Stimulated activated memory B cell treated with anti-CD40 and anti-IgM and Interleukin-4, amounts not matched to agents 10 μg/mL and 1 μg/mL and 100 μg/mL, for 72 hours (primary cell): Measurements from ENCODE around the gene ZNF519.
A peak's percentile ranks its signal among the peaks of the same experiment; 100 is the strongest.
"Not testable (repeated sequence)": the region's sequence is repeated elsewhere in the genome, so short reads cannot be mapped to it uniquely, and the experiment has no call there.

Experiments used
- ATAC-seq: fragments of 150-1000 bp; cut with Tn5 transposase; 2 replicates; pipeline ENCODE4 v1.10.0; 2021
- H3K27ac Mint-ChIP-seq: one replicate; pipeline ENCODE4 v1.8.0; 2022; ENCODE audit warnings: mild to moderate bottlenecking, mixed read lengths
- H3K27me3 Mint-ChIP-seq: one replicate; pipeline ENCODE4 v1.8.0; 2022; ENCODE audit warnings: mixed read lengths
- H3K36me3 Mint-ChIP-seq: one replicate; pipeline ENCODE4 v1.8.0; 2022; ENCODE audit warnings: mixed read lengths
- H3K4me1 Mint-ChIP-seq: one replicate; pipeline ENCODE4 v1.8.0; 2022; ENCODE audit warnings: mixed read lengths
- H3K4me3 Mint-ChIP-seq: one replicate; pipeline ENCODE4 v1.8.0; 2022; ENCODE audit warnings: mild to moderate bottlenecking, moderate library complexity, mixed read lengths
- H3K9me3 Mint-ChIP-seq: one replicate; pipeline ENCODE4 v1.8.0; 2022; ENCODE audit warnings: mixed read lengths

ZNF519 gene

GRCh38 chr18:14132271-14132700, at the start of gene ZNF519:
TSS of gene ZNF519 (minus strand) at chr18:14132435. CDS start at chr18:14132277, 158 bp downstream.
- peak within 1 kb of the TSS; percentile 92 for H3K4me3 Mint-ChIP-seq
- peak within 1 kb of the TSS; percentile 91 for H3K27ac Mint-ChIP-seq
- ATAC-seq: peak; percentile 100
- H3K9me3 Mint-ChIP-seq, H3K36me3 Mint-ChIP-seq, H3K27me3 Mint-ChIP-seq: not testable (repeated sequence)
- peaks cover 31% of the 10 kb centered on the region for H3K4me1 Mint-ChIP-seq

GRCh38 chr18:14179306-14179705, 47.1 kb upstream of the ZNF519 start:
- H3K36me3 Mint-ChIP-seq: no peaks in the 10 kb centered on the region
- H3K4me3 Mint-ChIP-seq: peak overlapping the region; percentile 90
- peak; percentile 24 for ATAC-seq
- H3K27ac Mint-ChIP-seq: peak overlapping the region; percentile 84
- no peaks in the 10 kb centered on the region for H3K27me3 Mint-ChIP-seq
- H3K4me1 Mint-ChIP-seq: peaks cover 10% of the 10 kb centered on the region
- no peaks in the 10 kb centered on the region for H3K9me3 Mint-ChIP-seq

GRCh38 chr18:14178321-14179196, 46.3 kb upstream of the ZNF519 start:
- peak overlapping the region; percentile 84 for H3K27ac Mint-ChIP-seq
- ATAC-seq: peak; percentile 89
- peak overlapping the region; percentile 90 for H3K4me3 Mint-ChIP-seq
- H3K36me3 Mint-ChIP-seq, H3K9me3 Mint-ChIP-seq, H3K27me3 Mint-ChIP-seq: not testable (repeated sequence)
- peaks cover 11% of the 10 kb centered on the region for H3K4me1 Mint-ChIP-seq

- ATAC-seq, H3K27me3 Mint-ChIP-seq, H3K36me3 Mint-ChIP-seq, H3K9me3 Mint-ChIP-seq, H3K27ac Mint-ChIP-seq: not testable (repeated sequence)
- peaks cover 11% of the 10 kb centered on the region for H3K4me1 Mint-ChIP-seq
- peak overlapping the region; percentile 90 for H3K4me3 Mint-ChIP-seq
These were observed 45.5 kb upstream of the ZNF519 start for GRCh38 chr18:14177540-14178320.

GRCh38 chr18:14175404-14175803, 43.2 kb upstream of the ZNF519 start:
- ATAC-seq, H3K27ac Mint-ChIP-seq, H3K4me3 Mint-ChIP-seq, H3K27me3 Mint-ChIP-seq, H3K36me3 Mint-ChIP-seq, H3K9me3 Mint-ChIP-seq: not testable (repeated sequence)
- peaks cover 11% of the 10 kb centered on the region for H3K4me1 Mint-ChIP-seq

GRCh38 chr18:14174706-14175085, 42.5 kb upstream of the ZNF519 start:
- Mint-ChIP-seq H3K9me3 (no peaks in the 10 kb centered on the region), H3K36me3 (no peaks in the 10 kb centered on the region), H3K4me3 (no peak overlapping the region), H3K4me1 (peaks cover 11% of the 10 kb centered on the region), H3K27ac (no peak overlapping the region), H3K27me3 (no peaks in the 10 kb centered on the region)
- ATAC-seq: peak; percentile 35

DNA sequence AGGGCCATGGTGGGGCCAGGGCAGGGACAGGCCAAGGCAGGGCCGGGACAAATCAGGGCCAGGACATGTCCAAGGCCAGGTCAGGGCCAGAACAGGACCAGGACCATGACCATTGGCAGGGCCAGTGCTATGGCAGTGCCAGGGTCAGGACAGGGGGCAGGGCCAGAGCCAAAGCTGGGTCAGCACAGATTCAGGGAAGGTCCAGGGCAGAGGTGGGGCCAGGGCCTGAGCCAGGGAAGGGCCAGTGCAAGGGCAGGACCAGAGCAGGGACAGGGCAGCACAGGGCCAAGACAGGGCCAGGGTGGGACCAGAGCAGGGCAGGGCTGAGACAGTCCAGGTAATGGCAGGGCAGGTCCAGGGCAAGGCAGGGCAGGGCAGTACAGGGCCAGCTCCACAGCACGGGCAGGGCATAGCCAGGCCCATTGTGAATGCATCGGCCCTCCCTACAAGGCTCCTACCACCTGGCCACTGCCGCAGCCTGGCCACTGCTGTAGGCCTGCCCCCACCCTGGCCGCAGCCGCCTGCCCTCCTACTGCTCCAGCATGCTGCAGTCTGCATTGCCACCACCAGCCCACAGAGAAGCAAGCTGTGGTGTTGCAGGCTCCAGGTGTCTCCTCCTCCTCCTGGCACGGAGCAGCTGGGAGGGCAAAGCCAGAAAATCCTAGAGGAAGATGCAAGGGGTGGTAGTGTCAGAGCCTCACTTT, 41.9 kb upstream of the ZNF519 start:
- not testable (repeated sequence) for H3K4me1 Mint-ChIP-seq, H3K27me3 Mint-ChIP-seq, ATAC-seq, H3K4me3 Mint-ChIP-seq, H3K9me3 Mint-ChIP-seq, H3K36me3 Mint-ChIP-seq, H3K27ac Mint-ChIP-seq

DNA sequence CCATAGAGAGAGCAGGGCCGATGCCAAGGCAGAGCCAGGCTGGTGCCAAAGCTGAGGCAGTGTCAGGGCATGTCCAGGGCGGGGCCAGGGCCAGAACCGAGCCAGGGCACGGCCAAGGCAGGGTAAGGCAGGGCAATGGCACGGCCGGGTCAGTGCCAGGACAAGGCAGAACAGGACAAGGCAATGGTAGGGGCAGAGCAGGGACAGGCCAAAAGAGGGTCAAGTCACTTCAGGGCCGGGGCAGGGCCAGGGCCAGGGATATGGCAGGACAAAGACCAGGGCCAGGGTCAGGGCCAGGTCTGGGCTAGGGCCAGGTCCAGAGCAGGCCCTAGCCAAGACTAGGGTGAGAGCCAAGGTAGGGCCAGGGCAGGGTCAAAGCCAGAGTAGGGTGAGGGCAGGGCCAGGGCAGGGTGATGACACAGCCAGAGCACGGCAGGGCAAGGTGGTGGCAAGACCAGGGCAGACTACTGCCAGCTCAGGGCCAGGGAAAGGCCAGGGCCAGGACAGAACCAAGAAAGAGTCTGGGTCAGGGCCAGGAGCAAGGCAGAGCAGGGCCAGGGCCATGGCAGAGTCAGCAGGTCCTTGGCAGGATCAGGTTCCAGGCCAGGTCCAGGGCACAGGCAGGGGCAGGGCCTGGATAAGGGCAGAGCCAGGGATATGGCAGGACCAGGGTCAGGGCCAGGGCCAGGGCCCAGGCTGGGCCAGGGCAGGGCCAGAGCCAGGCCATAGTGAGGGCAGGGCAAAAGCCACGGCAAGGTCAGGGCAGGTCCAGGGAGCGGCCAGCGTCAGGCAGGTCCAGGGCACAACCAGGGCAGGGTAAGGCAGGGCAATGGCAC, 41.1 kb upstream of the ZNF519 start:
- not testable (repeated sequence) for ATAC-seq, H3K9me3 Mint-ChIP-seq, H3K27ac Mint-ChIP-seq

GRCh38 chr18:14172142-14173115, 40.2 kb upstream of the ZNF519 start:
- not testable (repeated sequence) for H3K4me1 Mint-ChIP-seq, H3K4me3 Mint-ChIP-seq, H3K27ac Mint-ChIP-seq, H3K27me3 Mint-ChIP-seq, ATAC-seq, H3K36me3 Mint-ChIP-seq, H3K9me3 Mint-ChIP-seq

More for the DNA sequence above, 41.1 kb upstream of the ZNF519 start:
- not testable (repeated sequence) for H3K4me1 Mint-ChIP-seq, H3K36me3 Mint-ChIP-seq, H3K27me3 Mint-ChIP-seq, H3K4me3 Mint-ChIP-seq

GRCh38 chr18:14171301-14172141, 39.3 kb upstream of the ZNF519 start:
- H3K27ac Mint-ChIP-seq, H3K4me3 Mint-ChIP-seq, H3K36me3 Mint-ChIP-seq, ATAC-seq, H3K27me3 Mint-ChIP-seq, H3K4me1 Mint-ChIP-seq, H3K9me3 Mint-ChIP-seq: not testable (repeated sequence)

DNA sequence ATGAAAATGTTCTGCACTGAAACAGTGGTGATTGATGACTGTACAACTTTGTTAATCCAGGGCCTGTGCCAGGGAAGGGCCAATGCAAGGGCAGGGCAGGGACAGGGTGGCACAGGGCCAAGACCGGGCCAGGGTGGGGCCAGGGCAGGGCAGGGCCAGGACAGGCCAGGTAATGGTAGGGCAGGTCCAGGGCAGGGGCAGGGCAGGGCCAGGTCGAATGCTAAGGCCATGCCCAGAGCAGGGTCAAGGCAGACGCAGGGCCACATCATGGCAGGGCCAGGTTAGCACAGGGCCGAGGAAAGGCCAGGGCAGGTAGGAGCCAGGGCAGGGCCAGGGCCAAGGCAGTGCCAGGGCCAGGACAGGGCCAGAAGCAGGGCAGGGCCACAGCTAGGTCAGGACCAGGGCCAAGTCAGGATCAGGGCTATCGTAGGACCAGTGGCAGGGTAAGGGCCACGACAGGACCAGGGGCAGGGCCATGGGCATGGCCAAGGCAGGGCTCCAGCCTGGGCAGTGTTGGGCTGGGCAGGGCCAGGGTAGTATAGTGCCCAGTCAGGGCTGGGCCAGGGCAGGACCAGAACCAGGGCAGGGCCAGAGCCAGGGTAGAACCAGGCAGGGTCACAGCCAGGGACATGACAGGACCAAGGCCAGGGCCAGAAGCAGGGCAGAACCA, 38.3 kb upstream of the ZNF519 start:
- not testable (repeated sequence) for H3K27me3 Mint-ChIP-seq, H3K4me3 Mint-ChIP-seq, H3K36me3 Mint-ChIP-seq, H3K9me3 Mint-ChIP-seq, H3K27ac Mint-ChIP-seq, H3K4me1 Mint-ChIP-seq
- ATAC-seq: peak; percentile 24

DNA sequence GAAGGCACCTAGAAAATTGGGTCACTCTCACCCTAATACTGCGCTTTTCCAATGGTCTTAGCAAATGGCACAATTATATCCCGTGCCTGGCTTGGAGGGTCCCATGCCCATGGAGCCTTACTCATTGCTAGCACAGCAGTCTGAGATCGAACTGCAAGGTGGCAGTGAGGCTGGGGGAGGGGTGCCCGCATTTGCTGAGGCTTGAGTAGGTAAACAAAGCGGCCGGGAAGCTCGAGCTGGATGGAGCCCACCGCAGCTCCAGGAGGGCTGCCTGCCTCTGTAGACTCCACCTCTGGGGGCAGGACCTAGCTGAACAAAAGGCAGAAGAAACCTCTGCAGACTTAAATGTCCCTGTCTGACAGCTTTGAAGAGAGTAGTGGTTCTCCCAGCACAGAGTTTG, 30.7 kb upstream of the ZNF519 start:
- H3K4me3 Mint-ChIP-seq, H3K27ac Mint-ChIP-seq, H3K9me3 Mint-ChIP-seq, H3K36me3 Mint-ChIP-seq, H3K4me1 Mint-ChIP-seq, ATAC-seq: not testable (repeated sequence)
- peaks cover 44% of the 10 kb centered on the region for H3K27me3 Mint-ChIP-seq
